Measurements from ENCODE around the gene PFDN5. TPM values are rescaled to one million over a fixed set of nuclear protein-coding genes. Genes with fewer than 3 reads are reported as not detected.
"Not testable (repeated sequence)": the region's sequence is repeated elsewhere in the genome, so short reads cannot be mapped to it uniquely, and the experiment has no call there.

PFDN5 gene
- total RNA-seq, 1 donor from 2014 or later, result 313 TPM

DNA sequence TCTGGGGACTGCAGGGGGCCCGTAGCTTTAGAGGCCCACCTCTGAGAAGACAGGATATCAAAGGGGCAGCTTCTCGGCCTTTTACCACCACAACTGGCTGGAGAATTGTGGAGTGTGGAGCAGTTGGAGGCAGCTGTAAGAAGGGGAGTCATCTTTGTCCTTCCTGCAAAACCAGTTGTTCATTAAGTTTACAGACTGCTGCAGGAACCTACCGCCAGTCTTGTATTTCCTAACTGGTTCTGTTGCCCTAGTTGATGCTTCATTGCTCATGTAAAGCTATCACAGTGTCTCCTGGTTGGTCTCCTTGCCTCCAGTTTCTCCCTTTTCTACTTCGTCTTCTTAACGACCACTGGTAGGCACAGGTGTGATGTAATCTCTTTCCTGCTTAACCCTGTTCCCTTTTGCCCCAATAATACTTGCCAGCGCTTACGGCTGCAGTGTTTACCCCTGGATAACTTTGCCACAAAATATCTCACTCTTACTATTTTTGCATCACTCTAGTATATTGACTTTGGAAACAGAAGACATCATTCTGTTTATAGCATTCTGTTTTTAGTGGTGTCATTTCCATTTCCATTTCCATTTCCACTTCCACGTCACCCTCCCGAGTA lies 15.3 kb upstream of the PFDN5 start:
- intact Hi-C loops (cut with micrococcal nuclease), result no loop called here

DNA sequence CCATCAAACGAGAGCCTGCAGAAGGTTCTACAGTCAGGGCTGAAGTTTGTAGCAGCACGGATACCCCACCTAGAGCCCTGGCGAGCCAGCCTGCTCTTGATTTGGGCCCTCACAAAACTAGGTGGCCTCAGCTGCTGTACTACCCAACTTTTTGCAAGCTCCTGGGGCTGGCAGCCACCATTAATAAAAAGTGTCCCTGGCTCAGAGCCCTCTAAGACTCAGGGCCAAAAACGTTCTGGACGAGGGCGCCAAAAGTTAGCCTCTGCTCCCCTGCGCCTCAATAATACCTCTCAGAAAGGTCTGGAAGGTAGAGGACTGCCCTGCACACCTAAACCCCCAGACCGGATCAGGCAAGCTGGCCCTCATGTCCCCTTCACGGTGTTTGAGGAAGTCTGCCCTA lies 8.9 kb upstream of the PFDN5 start:
- intact Hi-C loops (cut with micrococcal nuclease), result loop anchor here (2.0 kb wide), 1 partner anchor 66 kb away; no protein-coding TSS in a partner anchor

DNA sequence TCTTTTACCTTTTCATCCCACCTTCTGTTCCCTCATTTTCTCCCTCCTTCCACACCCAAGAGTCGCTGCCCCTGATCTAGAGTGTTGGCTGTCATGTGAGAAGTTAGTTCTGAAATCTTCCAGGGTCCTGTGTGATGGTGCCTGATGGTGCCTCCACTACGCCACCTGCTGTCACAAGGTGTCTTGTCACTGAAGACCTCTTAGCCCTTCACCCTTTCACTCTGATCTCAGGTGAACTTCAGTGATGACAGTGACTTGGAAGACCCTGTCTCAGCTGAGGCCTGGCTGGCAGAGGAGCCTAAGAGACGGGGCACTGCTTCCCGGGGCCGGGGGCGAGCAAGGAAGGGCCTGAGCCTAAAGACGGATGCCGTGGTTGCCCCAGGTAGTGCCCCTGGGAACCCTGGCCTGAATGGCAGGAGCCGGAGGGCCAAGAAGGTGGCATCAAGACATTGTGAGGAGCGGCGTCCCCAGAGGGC lies 7.6 kb upstream of the PFDN5 start:
- intact Hi-C loops (cut with micrococcal nuclease), result loop anchor here (1.0 to 2.0 kb wide), 5 partner anchors 19 to 128 kb away; partner anchors contain the start of gene ESPL1

DNA sequence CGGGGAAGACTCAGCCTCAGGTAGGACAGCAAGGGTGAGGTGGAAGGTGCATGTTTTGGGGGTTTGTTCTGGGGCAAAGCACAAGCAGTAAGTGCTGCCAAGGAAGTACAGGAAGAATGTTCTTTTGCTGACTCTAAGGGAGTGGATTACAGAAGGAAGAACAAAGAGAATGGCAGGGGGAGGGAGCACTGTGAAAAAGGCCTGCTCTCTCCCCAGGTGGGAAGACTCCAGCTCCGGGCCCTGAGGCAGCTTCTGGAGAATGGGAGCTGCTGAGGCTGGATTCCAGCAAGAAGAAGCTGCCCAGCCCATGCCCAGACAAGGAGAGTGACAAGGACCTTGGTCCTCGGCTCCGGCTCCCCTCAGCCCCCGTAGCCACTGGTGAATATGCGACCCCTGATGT lies 7.0 kb upstream of the PFDN5 start:
- intact Hi-C loops (cut with micrococcal nuclease), result no loop called here

DNA sequence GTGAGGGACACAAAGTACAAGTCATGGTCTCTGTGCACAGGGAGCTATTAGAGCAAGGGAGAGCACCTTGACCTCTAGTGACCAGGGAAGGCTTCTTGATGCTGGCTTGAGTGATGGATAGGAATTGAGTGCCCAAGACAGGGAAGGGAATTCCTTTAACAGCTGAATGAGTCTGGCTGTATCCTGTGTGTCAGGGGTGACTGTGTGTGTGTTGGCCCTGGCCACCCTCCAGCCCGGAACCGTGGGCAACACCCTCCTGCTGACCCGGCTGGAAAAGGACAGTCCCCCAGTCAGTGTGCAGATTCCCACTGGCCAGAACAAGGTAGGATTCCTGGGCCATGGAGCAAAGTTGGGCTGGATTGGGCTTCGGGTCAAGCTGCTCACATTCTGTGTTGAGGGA lies 5.5 kb upstream of the PFDN5 start:
- intact Hi-C loops (cut with micrococcal nuclease), result no loop called here

DNA sequence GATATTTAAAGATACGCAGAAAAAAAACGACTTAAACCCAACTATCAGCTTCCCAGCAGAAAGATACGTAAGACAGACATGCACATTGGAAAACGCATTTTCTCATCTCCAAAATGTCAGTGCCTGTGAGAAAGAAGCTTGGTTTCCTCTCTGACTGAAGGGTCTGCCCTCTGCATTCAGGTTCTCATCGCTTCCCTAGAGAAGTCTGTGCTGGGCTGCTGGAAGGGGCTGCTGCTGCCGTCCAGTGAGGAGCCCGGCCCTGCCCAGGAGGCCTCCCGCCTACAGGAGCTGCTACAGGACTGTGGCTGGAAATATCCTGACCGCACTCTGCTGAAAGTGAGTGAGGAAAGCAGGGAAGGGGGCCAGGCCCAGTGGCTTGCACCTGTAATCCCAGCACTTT lies 4.7 kb upstream of the PFDN5 start:
- intact Hi-C loops (cut with micrococcal nuclease), result no loop called here

- intact Hi-C loops (cut with micrococcal nuclease), result no loop called here
These were observed 2.9 kb upstream of the PFDN5 start for GRCh38 chr12:53292426-53292825.

- intact Hi-C loops (cut with micrococcal nuclease), result loop anchor here (1.0 to 2.0 kb wide), 13 partner anchors 25 to 230 kb away; partner anchors contain the start of genes AAAS, CSAD, ESPL1 and PRR13
These were observed 513 bp downstream of the PFDN5 start for GRCh38 chr12:53295891-53296219.

GRCh38 chr12:53297106-53297505 lies 1.8 kb downstream of the PFDN5 start:
- intact Hi-C loops (cut with micrococcal nuclease), result not testable (repeated sequence)

DNA sequence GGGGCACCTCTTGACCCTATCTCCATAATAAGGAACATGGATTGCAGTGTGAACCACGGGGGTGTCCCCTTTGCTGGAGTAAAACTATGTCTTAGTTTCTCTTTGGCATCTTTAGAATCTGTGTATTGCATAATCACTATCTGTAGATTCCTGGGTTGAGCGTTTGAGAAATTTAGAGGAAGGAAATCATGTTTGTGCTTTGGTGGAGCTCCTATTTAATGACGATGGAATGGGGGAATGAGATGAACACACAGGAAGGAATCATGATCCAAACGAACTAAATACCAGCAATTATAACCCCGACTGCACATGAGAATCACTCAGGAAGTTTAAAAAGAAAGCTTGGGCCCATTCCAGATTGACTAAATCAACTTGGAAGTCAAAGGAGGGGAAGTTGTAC lies 2.8 kb downstream of the PFDN5 start:
- intact Hi-C loops (cut with micrococcal nuclease), result no loop called here

GRCh38 chr12:53299101-53299453 lies 3.7 kb downstream of the PFDN5 start:
- intact Hi-C loops (cut with micrococcal nuclease), result loop anchor here (1.0 kb wide), 8 partner anchors 22 to 152 kb away; partner anchors contain the start of genes AAAS, CSAD, ESPL1 and PRR13

DNA sequence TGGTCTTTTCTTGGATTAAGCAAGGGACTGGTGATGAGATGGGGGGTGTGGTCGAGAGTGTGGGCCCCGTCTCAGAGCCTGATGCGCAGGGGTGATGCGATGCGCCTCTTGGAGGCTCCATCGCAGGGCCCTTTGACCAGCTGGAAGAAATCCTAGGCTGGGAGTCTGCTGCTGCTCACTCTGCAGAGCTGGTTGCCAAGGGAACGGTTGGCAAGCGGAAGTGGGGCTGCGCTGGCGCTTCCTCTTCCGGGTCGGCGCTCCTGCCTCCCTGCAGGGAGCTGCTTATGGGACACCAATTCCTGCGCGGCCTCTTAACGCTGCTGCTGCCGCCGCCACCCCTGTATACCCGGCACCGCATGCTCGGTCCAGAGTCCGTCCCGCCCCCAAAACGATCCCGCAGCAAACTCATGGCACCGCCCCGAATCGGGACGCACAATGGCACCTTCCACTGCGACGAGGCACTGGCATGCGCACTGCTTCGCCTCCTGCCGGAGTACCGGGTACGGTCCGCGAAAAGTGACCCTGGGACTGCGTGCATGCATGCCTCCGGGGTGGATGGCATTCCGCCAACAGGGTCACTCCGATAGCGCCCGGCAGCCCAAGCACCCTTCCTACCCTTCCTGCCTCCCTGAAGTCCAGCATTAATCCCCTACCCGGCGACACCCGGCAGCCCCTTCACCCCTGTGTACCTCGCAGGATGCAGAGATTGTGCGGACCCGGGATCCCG lies 4.3 kb downstream of the PFDN5 start, which contains the start of gene MYG1:
MYG1 (plus strand) TSS at position 242 of the 727 bp plus-strand sequence; CDS start at position 285, 43 bp downstream.
- intact Hi-C loops (cut with micrococcal nuclease), result loop anchor here (1.0 kb wide), 8 partner anchors 22 to 152 kb away; partner anchors contain the start of genes AAAS, CSAD, ESPL1 and PRR13

DNA sequence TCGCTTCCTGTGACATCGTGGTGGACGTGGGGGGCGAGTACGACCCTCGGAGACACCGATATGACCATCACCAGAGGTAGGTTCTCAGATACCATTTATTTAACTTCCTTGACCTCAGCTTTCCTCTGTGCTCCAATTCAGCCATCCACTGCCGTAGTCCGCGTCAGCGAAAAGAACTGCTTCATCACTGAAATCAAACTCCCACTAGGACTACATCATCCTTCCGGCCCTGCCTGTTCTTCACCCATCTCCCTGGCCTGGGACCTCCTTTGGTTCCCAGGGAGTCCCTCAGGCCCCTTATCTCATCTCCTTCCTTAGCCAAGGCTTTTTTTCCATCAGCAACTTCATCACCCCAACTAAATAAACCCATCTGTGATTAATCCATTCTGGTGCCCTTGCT lies 4.8 kb downstream of the PFDN5 start:
- intact Hi-C loops (cut with micrococcal nuclease), result no loop called here

GRCh38 chr12:53302903-53303302 lies 7.6 kb downstream of the PFDN5 start:
- intact Hi-C loops (cut with micrococcal nuclease), result no loop called here

- intact Hi-C loops (cut with micrococcal nuclease), result no loop called here
These were observed 11.5 kb downstream of the PFDN5 start for GRCh38 chr12:53306826-53307225.

DNA sequence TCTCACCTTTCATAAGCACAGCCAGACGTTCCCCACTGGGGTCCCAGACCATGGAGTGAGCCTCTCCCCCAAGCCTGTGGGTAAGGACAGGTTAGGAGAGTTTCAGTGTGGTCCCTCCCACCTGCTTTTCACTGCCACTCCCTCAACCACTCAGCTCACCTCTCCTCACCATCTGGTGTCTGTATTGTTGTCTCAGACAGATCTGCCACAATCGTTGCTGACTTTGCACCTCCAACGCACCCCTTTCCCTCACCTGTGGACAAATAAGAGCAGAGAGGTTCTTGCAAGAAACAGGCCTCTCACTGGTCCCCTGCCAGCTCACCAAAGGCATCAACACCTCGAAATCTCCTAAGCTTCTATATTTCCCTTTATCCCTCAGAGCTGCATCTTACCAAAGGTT lies 12.9 kb downstream of the PFDN5 start:
- intact Hi-C loops (cut with micrococcal nuclease), result no loop called here

DNA sequence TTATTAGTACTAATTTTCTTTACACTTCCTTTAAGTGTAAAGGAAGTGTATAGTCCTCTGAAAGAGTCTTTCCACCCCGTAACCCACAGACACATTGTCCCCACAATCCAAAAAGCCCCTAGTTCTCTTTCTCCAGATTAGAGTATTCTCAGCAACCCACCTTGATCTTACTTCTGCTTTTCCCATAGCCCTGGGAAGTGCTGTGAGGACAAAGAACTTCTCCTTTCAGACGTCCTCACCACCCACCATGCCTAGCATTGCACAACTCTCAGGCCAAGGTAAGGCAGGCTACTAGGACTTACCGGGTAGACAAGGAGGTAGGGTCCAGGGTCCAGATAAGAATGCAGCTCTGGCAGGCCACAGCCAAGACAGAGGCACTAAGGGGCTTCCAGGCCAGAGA lies 18.7 kb downstream of the PFDN5 start:
- intact Hi-C loops (cut with micrococcal nuclease), result no loop called here

GRCh38 chr12:53320352-53321195 lies 25.2 kb downstream of the PFDN5 start:
- intact Hi-C loops (cut with micrococcal nuclease), result loop anchor here (1.0 to 5.0 kb wide), 16 partner anchors 21 to 957 kb away; partner anchors contain the start of genes ATF7, ATP5MC2, CSAD and EIF4B

DNA sequence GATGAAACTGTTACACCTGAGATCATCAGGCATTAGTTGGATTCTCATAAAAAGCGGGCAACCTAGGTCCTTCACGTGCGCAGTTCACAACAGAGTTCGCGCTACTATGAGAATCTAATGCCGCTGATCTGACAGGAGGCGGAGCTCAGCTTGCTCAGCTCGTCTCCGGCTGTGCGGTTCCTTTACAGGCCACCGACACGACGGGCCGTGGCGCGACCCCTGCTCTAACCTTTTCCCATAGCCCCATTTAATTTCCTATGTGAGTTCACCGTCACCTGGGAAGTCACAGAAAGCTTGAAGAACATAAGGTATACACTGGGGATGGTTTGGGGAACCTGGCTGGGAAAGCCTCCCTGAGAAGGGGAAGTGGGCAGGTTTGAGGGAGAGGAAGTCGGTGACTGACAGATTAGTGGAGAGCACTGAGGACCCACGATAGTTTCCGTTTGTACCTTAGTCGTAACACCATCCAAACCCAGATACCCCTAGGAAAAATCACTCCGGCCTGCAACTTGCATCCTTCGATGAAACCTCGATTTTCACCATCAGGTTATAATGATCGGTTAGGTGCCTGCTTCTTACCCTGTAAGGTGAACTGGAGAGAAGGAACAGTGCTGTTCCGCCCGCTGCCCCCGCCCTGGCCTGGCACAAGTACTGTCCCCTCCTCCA lies 28.9 kb downstream of the PFDN5 start:
- intact Hi-C loops (cut with micrococcal nuclease), result loop anchor here (1.0 to 5.0 kb wide), 6 partner anchors 21 to 953 kb away; no protein-coding TSS in a partner anchor

- intact Hi-C loops (cut with micrococcal nuclease), result loop anchor here (1.0 to 5.0 kb wide), 6 partner anchors 20 to 952 kb away; no protein-coding TSS in a partner anchor
These were observed 29.6 kb downstream of the PFDN5 start for GRCh38 chr12:53324779-53325510.
